NOMO-1 (cell line): ENCODE measurements around the gene CRADD.

ENCODE experiments used
- DNase-seq, 2 experiments: peaks; one replicate each; lab custom pipeline; 2025; ENCODE audit not compliant: unreplicated experiment in 2 of 2; lab: John Stamatoyannopoulos, UW

CRADD gene

GRCh38 chr12:93802698-93803423 lies 125.7 kb downstream of the CRADD start:
- DNase-seq: no peak

DNA sequence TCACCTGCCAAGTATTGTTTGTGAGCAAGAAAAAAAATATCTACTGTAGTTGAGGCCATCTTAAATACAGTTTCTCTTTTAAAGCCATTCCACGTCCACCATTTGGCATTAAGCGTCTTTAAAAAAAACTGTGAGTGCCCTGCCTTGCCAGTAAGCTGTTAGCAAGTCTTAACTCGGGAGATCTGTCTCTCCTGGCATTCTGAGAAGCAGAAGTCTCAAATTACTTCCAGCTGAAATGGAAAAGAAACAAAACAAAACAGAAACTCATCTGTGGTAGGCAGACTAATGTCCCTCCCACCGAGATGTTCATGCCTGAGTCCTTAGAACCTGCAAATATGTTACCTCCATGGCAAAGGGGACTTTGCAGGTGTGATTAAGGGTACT lies 126.2 kb downstream of the CRADD start:
- DNase-seq: no peak

DNA sequence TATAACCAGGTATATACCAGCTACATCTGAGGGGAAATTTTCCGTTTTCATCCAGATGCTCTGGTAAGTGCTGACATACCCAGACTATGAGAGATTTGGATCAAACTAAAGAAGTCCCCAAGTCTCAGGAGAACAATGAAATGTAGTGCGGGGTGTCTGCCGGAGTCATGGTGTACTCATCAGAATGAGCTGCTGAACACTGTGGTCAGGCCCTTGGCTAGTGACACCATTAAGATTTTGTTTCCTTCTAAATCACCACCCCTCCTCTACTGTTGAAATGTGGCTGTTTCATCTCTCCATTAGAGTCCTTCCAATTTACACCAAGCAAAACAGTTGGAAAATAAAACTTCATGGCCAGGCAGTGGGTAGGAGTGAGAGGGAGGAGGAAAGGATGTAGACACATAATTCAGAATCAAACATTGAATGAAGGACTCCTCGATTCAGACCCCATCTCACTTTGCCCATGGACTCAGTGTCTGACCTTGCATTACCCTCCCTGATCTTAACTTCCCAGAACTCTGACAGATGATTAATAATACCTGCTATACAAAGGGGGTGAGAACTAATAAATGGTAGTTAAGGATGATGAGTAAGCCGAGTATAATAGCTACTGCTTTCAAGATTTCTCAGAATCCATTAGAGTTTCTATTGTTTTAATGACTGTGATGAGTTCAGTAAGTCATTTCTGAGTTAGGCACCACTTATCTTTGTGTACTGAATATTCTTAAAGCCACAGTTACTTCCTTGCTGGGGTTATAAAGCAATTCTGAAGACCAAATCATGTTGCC lies 127.4 kb downstream of the CRADD start:
- DNase-seq: no peak

GRCh38 chr12:93805736-93806141 lies 128.6 kb downstream of the CRADD start:
- no peak for DNase-seq

DNA sequence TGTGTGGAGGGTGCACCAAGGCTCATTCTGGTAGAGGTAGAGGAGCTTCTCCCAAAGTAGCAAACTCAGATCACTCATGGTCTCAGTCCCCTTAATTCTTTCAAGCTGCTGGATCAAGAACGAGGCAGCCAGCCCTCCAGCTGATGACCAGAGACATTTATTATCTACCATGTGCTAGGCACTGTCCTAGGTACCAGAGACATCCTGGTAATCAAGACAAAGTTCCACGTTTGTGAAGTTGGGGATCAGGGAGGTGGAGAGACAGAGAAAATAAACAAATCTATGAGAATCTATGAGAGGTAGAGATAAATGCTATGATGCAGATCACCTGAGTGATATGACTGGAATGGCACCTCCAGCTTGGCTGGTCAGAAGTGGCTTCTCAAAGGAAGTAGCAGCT lies 130.2 kb downstream of the CRADD start:
- DNase-seq: no peak

DNA sequence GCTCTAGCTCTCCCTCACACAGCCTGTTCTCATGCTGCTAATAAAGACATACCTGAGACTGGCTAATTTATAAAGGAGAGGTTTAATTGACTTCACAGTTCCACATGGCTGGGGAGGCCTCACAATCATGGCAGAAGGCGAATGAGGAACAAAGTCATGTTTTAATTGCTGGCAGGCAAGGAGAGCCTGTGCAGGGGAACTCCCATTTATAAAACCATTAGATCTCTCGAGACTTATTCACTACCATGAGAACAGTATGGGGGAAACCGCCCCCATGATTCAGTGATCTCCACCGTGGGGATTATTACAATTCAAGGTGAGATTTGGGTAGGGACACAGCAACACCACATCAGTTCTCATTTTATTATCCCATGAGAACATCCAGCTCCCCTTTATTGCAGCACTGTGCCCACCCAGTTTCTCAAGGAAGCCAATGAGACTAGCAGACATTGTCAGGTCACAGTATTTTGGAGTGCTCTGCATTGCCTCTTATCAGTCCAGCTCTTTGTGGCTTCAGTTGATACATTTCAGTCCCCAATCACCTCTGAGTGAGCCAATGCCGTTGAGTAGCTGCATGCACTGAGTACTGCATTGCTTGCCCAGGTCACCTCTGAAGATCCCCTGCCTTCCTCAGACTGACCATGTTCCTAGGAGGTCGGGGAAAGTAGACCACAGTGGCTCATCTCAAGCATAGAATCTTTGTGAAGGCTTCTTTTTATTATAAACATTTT lies 131.2 kb downstream of the CRADD start:
- peak in 1 of 2 experiments; percentile 2 for DNase-seq

DNA sequence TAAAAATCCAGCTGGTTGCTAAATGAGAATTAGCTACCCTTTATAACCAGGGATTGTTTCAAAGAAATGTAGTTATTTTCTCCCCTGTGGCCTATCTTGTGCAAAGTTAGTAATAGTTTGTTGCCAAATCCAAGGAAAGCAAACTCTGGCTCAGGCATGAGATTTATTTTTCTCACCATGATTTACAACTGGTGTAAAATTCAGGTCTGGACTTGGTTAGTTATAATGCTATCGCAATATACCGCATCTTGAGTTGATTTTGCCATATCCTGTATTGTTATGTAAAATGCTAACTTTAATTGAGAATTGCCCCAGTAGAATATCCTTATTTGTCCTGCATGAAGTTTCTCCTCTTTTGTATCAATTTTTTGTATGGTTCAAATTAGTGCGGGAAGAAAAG lies 135.5 kb downstream of the CRADD start:
- peak in 1 of 2 experiments; percentile 19 for DNase-seq

DNA sequence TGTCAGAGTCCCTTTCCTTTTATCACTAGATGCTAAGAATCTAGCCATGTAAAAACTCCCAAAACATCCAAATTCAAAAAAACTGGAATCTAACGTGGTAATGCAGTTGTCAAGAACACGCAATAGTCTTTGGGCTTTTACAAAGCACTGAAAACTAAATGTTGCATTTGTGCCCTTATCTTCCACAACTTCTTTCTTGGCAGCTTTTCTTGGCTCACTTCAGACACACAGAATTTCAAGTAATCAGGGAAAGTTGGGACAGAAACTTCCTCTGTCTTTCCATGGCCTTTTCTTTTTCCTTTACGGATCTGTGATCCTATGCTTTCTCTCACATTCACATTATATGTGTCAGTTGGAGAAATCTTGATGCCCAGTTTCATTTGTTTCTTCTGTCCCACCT lies 136.0 kb downstream of the CRADD start:
- no peak for DNase-seq

DNA sequence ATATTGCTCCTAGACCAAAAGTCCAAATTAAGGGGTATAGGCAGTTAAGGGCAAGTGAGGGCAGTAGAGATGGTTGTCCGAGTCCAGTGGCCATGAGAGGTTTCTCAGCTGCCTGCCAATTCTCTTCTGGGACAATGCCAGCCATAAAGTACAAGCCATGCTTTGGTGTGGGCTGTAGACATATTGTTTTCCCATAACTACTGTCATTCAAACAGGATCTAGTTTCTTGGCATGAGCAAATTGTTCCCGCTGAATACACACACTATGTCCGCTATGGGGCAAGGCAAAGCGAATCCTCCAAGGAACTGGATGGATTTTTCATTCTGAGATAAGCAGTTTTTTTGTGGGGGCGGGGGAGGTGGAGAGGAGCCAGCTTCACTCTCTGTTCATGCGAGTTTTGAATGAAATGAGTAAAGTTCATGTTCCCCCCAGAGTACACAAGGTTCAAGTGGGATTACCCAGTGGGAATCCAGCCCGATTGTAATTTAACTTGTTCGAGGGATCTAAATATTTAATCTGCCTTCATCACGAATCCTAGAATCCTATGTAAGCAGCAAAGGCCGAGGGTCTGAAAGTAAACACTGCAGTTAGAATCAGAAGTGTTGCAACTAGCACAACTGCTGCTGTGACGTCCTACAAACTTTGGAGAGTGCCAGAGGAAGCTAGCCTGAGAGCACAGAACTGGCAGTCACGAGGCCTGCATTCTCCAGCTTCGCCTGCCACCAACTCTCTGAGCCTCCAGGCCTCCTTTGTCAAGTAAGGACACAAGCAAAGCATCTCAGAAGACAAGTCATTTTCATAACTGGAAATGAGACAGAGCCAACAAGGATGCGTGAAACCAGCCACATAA lies 137.0 kb downstream of the CRADD start:
- DNase-seq: peak; percentile 28 to 42

DNA sequence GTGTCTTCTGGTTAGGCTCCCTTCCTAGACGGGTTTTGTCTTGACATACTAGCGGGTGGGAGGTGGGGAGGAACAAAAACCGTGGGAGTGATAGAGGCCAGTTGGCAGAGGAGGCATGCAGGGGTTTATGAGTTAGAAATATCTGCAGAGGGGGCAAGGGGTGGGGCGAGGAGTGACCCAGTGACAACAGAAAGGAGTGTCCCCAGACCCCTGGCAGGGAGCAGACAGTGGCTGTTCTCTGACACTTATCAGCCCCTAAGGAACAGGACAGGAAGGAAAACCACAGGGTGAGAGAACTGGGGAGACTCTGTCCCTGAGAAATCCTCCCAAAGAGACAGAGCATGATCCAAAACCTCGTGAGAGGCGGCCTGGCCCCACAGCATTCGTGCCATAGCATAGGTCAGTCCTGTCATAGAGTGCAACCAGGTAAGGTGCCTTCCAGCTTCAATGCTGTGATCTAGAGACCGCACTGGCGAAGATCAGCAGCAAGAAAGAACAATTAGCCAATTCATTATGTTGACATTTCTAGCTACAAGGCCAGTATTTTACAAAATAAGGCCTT lies 141.4 kb downstream of the CRADD start:
- DNase-seq: no peak

- DNase-seq: no peak
These were observed 141.9 kb downstream of the CRADD start for GRCh38 chr12:93819050-93819491.

DNA sequence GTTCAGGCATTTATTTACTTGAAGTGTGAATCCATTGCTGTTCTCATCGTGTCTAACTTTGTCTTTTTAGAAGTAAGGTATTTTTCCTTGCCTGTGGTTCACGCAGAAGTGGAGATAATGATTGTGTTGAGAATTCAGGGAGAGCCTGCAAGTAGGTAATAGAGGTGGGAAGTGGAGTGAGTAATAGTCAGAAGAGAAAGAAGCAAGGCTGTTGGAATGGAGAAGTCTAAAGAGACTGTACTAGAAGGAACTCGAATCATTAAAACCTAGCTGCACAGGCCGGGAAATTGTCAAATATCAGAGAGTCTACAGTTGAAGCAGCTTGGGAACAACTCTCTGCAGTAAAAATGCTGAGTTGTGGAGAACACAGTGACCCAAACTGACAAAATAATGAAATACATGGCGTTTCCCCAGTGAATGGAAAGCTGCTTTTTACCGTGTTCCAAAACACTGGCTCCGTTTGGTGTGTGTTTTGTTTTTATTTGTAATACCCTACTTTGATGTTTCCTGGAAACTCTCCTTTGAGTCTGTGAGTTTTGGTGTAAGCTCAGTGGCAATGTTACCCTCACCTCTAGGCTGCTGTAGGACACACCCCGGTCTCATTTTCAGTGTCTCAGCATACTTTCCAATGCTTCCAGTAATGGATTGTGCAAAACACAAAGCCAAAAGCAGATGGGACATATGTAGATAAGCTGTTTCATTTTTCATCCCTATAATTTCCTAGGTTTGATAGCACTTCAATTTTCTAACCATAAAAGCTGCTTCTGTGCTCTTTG lies 146.6 kb downstream of the CRADD start:
- no peak for DNase-seq

GRCh38 chr12:93824514-93825500 lies 147.6 kb downstream of the CRADD start:
- DNase-seq: no peak

GRCh38 chr12:93825501-93825888 lies 148.3 kb downstream of the CRADD start:
- DNase-seq: no peak

GRCh38 chr12:93825931-93826555 lies 148.9 kb downstream of the CRADD start:
- no peak for DNase-seq

- no peak for DNase-seq
These were observed 150.0 kb downstream of the CRADD start for GRCh38 chr12:93827179-93827578.

- no peak for DNase-seq
These were observed 150.5 kb downstream of the CRADD start for GRCh38 chr12:93827669-93828068.

- no peak for DNase-seq
These were observed 151.8 kb downstream of the CRADD start for GRCh38 chr12:93829016-93829415.
